RWPE2 (cell line): Measurements from ENCODE around the gene RTRAF.
A peak's percentile ranks its signal among the peaks of the same experiment; 100 is the strongest.

ENCODE experiments used
- ATAC-seq: fragments of 200-7000 bp; cut with Tn5 transposase; 3 replicates; pipeline ENCODE4 v1.9.1; 2021; ENCODE audit warnings: low read depth
- DNase-seq: peaks from one replicate; pipeline ENCODE4 v3.0.0-alpha.2; 2020; ENCODE audit warnings: low spot score
- H3K27ac ChIP-seq: fragments of 450-650 bp; 2 replicates; pipeline ENCODE4 v1.5.1; 2017; ENCODE audit warnings: mild to moderate bottlenecking; ENCODE audit not compliant: poor library complexity, severe bottlenecking
- H3K27me3 ChIP-seq: fragments of 250-450 bp; sonication (Bioruptor Pico); 2 replicates; pipeline ENCODE4 v1.5.1; 2021; ENCODE audit warnings: mild to moderate bottlenecking, moderate library complexity; ENCODE audit not compliant: insufficient read depth, poor library complexity, severe bottlenecking
- H3K36me3 ChIP-seq: fragments of 250-450 bp; sonication (Bioruptor Pico); 2 replicates; pipeline ENCODE4 v1.5.1; 2020; ENCODE audit warnings: low read depth, mild to moderate bottlenecking, moderate library complexity
- H3K4me1 ChIP-seq: fragments of 250-450 bp; sonication (Bioruptor Pico); 2 replicates; pipeline ENCODE4 v1.5.1; 2021; ENCODE audit warnings: mild to moderate bottlenecking, moderate library complexity; ENCODE audit not compliant: insufficient read depth, poor library complexity, severe bottlenecking
- H3K4me3 ChIP-seq: fragments of 250-450 bp; sonication (Bioruptor Pico); 2 replicates; pipeline ENCODE4 v1.5.1; 2021; ENCODE audit warnings: mild to moderate bottlenecking, moderate library complexity; ENCODE audit not compliant: severe bottlenecking
- H3K9me3 ChIP-seq: fragments of 250-450 bp; sonication (Bioruptor Pico); 2 replicates; pipeline ENCODE4 v1.5.1; 2021; ENCODE audit warnings: mild to moderate bottlenecking, moderate library complexity; ENCODE audit not compliant: severe bottlenecking
- CTCF ChIP-seq: fragments of 450-650 bp; IDR thresholded peaks from one replicate; pipeline ENCODE4 v1.5.1; 2017; ENCODE audit warnings: mild to moderate bottlenecking, moderate library complexity; ENCODE audit not compliant: poor library complexity, severe bottlenecking

The RTRAF gene

GRCh38 chr14:52010173-52010693 lies 20.9 kb downstream of the RTRAF start:
- DNase-seq (no peak), ATAC-seq (no peak)
- no peak overlapping the region for H3K27ac ChIP-seq
- H3K4me3 ChIP-seq, result no peak overlapping the region
- no peaks in the 10 kb centered on the region for H3K4me1 ChIP-seq
- no peak for TF ChIP-seq CTCF
- H3K9me3 ChIP-seq, result no peaks in the 10 kb centered on the region
- H3K27me3 ChIP-seq, result no peaks in the 10 kb centered on the region
- H3K36me3 ChIP-seq, result peaks cover 63% of the 10 kb centered on the region

GRCh38 chr14:52011523-52011922 lies 22.2 kb downstream of the RTRAF start:
- DNase-seq, result no peak
- no peak for TF ChIP-seq CTCF
- H3K27ac ChIP-seq, result no peak overlapping the region
- no peaks in the 10 kb centered on the region for H3K9me3 ChIP-seq
- H3K36me3 ChIP-seq, result peaks cover 50% of the 10 kb centered on the region
- no peaks in the 10 kb centered on the region for H3K27me3 ChIP-seq
- no peak for ATAC-seq
- no peaks in the 10 kb centered on the region for H3K4me1 ChIP-seq
- no peak overlapping the region for H3K4me3 ChIP-seq

- Histone ChIP-seq H3K9me3 (no peaks in the 10 kb centered on the region), H3K27ac (no peak overlapping the region), H3K36me3 (peaks cover 39% of the 10 kb centered on the region), H3K27me3 (no peaks in the 10 kb centered on the region), H3K4me3 (no peak overlapping the region), H3K4me1 (no peaks in the 10 kb centered on the region)
- DNase-seq (no peak), ATAC-seq (no peak)
- no peak for TF ChIP-seq CTCF
These were observed 23.3 kb downstream of the RTRAF start for GRCh38 chr14:52012635-52013034.

- Histone ChIP-seq H3K27me3 (no peaks in the 10 kb centered on the region), H3K9me3 (no peaks in the 10 kb centered on the region), H3K4me1 (no peaks in the 10 kb centered on the region), H3K27ac (no peak overlapping the region), H3K4me3 (no peak overlapping the region), H3K36me3 (peaks cover 25% of the 10 kb centered on the region)
- ATAC-seq, result peak; percentile 16; the same call in 2 of the 3 replicates
- TF ChIP-seq CTCF, result no peak
- DNase-seq, result no peak
These were observed 24.7 kb downstream of the RTRAF start for GRCh38 chr14:52013984-52014600.

- H3K4me1 ChIP-seq, result no peaks in the 10 kb centered on the region
- DNase-seq (no peak), ATAC-seq (no peak)
- H3K4me3 ChIP-seq, result no peak overlapping the region
- no peaks in the 10 kb centered on the region for H3K27me3 ChIP-seq
- H3K27ac ChIP-seq, result no peak overlapping the region
- no peaks in the 10 kb centered on the region for H3K9me3 ChIP-seq
- no peak for TF ChIP-seq CTCF
- H3K36me3 ChIP-seq, result peaks cover 18% of the 10 kb centered on the region
These were observed 25.4 kb downstream of the RTRAF start for GRCh38 chr14:52014601-52015267.
